ENCODE data around the gene AFG1L. TPM values are rescaled to one million over a fixed set of nuclear protein-coding genes. Genes with fewer than 3 reads are reported as not detected.

AFG1L gene
- total and polyA plus RNA-seq, 11 donors: 1.9 to 16.6 (median 10.9) TPM

DNA sequence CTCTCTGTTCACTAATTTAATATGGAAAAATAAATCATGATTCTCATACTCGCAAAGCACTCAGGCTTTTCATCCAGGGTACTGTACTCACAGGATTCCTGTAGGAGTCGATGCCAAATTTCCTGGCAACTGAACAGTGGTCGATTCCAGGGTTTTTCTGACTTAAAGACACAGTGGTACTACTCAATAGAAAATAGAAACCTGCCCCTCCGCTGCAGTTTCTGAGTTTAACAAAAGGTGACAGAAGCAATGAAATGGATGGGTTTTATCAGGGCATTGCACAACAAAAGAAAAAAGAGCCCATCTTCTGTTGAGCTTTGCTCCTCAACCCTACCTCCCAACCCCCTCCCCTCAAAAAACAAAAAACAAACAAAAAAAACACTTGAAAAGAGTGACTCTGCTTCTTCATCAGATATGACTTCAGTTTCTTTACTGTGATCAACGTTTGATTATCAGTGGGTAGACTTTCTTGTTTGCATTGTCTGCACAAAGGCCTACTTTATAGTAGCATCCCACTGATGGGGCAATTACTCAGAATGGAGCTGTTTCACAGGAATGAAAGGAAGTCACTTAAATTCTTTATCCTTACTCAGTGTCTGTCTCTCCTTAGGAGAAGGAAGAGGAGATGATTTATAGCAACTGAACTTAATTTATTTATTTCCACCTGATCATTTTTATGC, 169.7 kb downstream of the AFG1L start:
- intact Hi-C loops (cut with DNase I): loop anchor here in 1 of 10 donors (10.0 kb wide), 1 partner anchor 70 kb away; no protein-coding TSS in a partner anchor
- WGBS, 4 donors: 41 to 48% (median 45%) methylated on average over 5 of the region's 5 CpGs
- ATAC-seq (no peak), DNase-seq (no peak)
- TF ChIP-seq, protein P1, sequence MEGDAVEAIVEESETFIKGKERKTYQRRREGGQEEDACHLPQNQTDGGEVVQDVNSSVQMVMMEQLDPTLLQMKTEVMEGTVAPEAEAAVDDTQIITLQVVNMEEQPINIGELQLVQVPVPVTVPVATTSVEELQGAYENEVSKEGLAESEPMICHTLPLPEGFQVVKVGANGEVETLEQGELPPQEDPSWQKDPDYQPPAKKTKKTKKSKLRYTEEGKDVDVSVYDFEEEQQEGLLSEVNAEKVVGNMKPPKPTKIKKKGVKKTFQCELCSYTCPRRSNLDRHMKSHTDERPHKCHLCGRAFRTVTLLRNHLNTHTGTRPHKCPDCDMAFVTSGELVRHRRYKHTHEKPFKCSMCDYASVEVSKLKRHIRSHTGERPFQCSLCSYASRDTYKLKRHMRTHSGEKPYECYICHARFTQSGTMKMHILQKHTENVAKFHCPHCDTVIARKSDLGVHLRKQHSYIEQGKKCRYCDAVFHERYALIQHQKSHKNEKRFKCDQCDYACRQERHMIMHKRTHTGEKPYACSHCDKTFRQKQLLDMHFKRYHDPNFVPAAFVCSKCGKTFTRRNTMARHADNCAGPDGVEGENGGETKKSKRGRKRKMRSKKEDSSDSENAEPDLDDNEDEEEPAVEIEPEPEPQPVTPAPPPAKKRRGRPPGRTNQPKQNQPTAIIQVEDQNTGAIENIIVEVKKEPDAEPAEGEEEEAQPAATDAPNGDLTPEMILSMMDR (IDR thresholded peaks at IDR 0.05): no peak
- TF ChIP-seq POLR2A (IDR thresholded peaks at IDR 0.05): no peak
- Histone ChIP-seq H3K4me3 (no peak overlapping the region), H3K27ac (peak overlapping the region in 7 of 12 donors; percentile 11 to 48 (median 39)), H3K27me3 (no peaks in the 10 kb centered on the region), H3K4me1 (peaks cover 0 to 39% (median 26%) of the 10 kb centered on the region in 12 donors), H3K9me3 (no peaks in the 10 kb centered on the region), H3K36me3 (no peaks in the 10 kb centered on the region)

DNA sequence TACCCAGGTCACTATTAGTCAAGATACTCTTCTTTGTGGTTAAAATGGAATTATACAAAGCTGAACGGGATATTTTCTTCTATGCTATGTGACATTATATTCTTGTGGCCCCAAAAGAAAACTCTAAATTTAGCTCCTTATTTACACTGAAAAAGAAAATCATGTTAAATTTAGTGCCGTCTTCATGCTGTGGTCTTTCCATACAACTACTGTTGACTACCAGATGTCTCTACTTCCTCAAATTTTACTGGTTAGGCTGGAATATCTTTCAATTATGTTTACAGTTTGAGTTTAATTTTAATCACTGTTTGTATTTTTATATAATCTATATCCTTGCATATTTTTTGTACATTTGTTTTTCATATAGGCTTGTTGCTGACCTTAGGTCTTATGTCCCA, 170.2 kb downstream of the AFG1L start:
- no peaks in the 10 kb centered on the region for H3K27me3 ChIP-seq
- no peak overlapping the region for H3K4me3 ChIP-seq
- no peaks in the 10 kb centered on the region for H3K9me3 ChIP-seq
- peaks cover 0 to 41% (median 27%) of the 10 kb centered on the region in 12 donors for H3K4me1 ChIP-seq
- no peak for ATAC-seq
- WGBS, 4 donors: 81 to 89% (median 85%) methylated on average over 2 of the region's 2 CpGs
- no peaks in the 10 kb centered on the region for H3K36me3 ChIP-seq
- TF ChIP-seq POLR2A (IDR thresholded peaks at IDR 0.05): no peak
- TF ChIP-seq, protein P1 (IDR thresholded peaks at IDR 0.05): no peak
- no peak overlapping the region for H3K27ac ChIP-seq
- DNase-seq: no peak
- intact Hi-C loops (cut with DNase I): loop anchor here in 1 of 10 donors (10.0 kb wide), 1 partner anchor 70 kb away; no protein-coding TSS in a partner anchor

DNA sequence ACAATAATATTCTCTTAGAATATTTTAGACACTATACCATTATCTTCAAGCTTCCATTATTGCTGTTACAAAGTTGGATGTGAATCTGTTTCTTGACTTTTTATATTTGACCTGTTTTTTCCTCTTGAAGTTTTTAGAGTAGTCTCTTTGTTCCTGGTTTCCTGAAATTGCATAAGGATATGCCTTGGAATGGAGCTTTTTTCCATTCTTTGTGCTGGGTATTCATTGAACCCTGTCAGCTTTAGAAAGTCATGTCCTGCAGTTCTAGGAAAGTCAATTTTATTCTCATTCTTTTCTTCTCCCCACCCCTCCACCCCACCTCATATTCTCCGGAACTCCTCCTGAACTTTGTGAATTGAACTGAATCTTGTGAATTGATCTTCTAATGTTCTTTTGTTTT, 173.5 kb downstream of the AFG1L start:
- Histone ChIP-seq H3K4me3 (no peak overlapping the region), H3K27ac (no peak overlapping the region), H3K27me3 (no peaks in the 10 kb centered on the region), H3K4me1 (peaks cover 0 to 30% (median 19%) of the 10 kb centered on the region in 12 donors), H3K9me3 (no peaks in the 10 kb centered on the region), H3K36me3 (no peaks in the 10 kb centered on the region)
- DNase-seq: no peak
- TF ChIP-seq POLR2A (IDR thresholded peaks at IDR 0.05): no peak
- TF ChIP-seq, protein P1 (IDR thresholded peaks at IDR 0.05): no peak
- no peak for ATAC-seq
- intact Hi-C loops (cut with DNase I): loop anchor here in 1 of 10 donors (10.0 kb wide), 1 partner anchor 74 kb away; no protein-coding TSS in a partner anchor
- WGBS, 4 donors: 53 to 68% (median 66%) methylated on average over 1 of the region's 1 CpG

DNA sequence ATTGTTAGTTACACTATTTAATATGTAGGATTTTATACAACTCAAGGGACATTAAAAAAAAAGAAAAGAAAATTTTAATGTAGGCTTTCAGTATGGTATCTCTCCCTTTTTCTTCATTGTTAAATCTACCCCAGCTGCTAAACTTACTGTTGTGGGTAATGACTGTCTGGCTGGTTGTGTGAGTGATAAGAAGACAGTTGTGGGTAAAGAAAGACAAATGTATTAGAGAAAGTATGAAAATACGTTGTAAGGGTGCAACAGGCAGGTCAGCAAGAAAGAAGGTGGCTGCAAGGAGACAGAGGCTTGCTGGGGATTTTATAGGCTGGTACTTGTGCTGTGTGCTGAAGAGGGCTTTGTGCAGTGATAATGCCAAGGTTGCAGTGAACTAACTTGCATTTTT, 174.5 kb downstream of the AFG1L start:
- Histone ChIP-seq H3K4me1 (peaks cover 0 to 21% (median 10%) of the 10 kb centered on the region in 12 donors), H3K36me3 (no peaks in the 10 kb centered on the region), H3K27ac (no peak overlapping the region), H3K27me3 (no peaks in the 10 kb centered on the region), H3K4me3 (no peak overlapping the region), H3K9me3 (no peaks in the 10 kb centered on the region)
- WGBS, 4 donors: 84 to 91% (median 86%) methylated on average over 1 of the region's 1 CpG
- no peak for DNase-seq
- TF ChIP-seq POLR2A (IDR thresholded peaks at IDR 0.05): no peak
- TF ChIP-seq, protein P1 (IDR thresholded peaks at IDR 0.05): no peak
- intact Hi-C loops (cut with DNase I): loop anchor here in 1 of 10 donors (10.0 kb wide), 1 partner anchor 75 kb away; no protein-coding TSS in a partner anchor
- no peak for ATAC-seq

Data from heart left ventricle (tissue), 16 donors.